ENCODE measurements around the gene UBL4A.
A peak's percentile ranks its signal among the peaks of the same experiment; 100 is the strongest.

UBL4A gene

GRCh38 chrX:154440623-154441357, 45.6 kb downstream of the UBL4A start:
- TF ChIP-seq PATZ1 (CRISPR knock-in tag; IDR thresholded peaks at IDR 0.05; ENCODE audit: borderline replicate concordance) (no peak), ESRRG (CRISPR knock-in tag; IDR thresholded peaks at IDR 0.05) (no peak)
- ATAC-seq: no peak

- ATAC-seq: no peak
- TF ChIP-seq ZFP30 (CRISPR knock-in tag; IDR thresholded peaks at IDR 0.05) (no peak), CREB5 (CRISPR knock-in tag; IDR thresholded peaks at IDR 0.05; ENCODE audit: low read depth) (no peak), ARNTL (CRISPR knock-in tag; IDR thresholded peaks at IDR 0.05; ENCODE audit: borderline replicate concordance, low read depth) (no peak), CSRNP3 (CRISPR knock-in tag; IDR thresholded peaks at IDR 0.05) (no peak), SNAI2 (CRISPR knock-in tag; IDR thresholded peaks at IDR 0.05) (no peak), ISL1 (CRISPR knock-in tag; IDR thresholded peaks at IDR 0.05) (no peak)
Observed at GRCh38 chrX:154439841-154440240, 46.6 kb downstream of the UBL4A start.

- no peak for TF ChIP-seq PATZ1 (CRISPR knock-in tag; IDR thresholded peaks at IDR 0.05; ENCODE audit: borderline replicate concordance)
- peak; percentile 11 for ATAC-seq
Observed at GRCh38 chrX:154437971-154438893, 48.2 kb downstream of the UBL4A start.

GRCh38 chrX:154436983-154437752, 49.2 kb downstream of the UBL4A start, which contains the start of gene GDI1:
Gene GDI1, plus strand, starts transcription at chrX:154437154. Its CDS starts 101 bp downstream, at chrX:154437255.
- TF ChIP-seq PPARA (CRISPR knock-in tag; IDR thresholded peaks at IDR 0.05; ENCODE audit: borderline replicate concordance) (no peak), TCF4 (CRISPR knock-in tag; IDR thresholded peaks at IDR 0.05; ENCODE audit: borderline replicate concordance) (no peak), ZC3H10 (CRISPR knock-in tag; IDR thresholded peaks at IDR 0.05) (no peak), OSR1 (CRISPR knock-in tag; IDR thresholded peaks at IDR 0.05) (no peak), CREB5 (CRISPR knock-in tag; IDR thresholded peaks at IDR 0.05; ENCODE audit: low read depth) (no peak), RARB (CRISPR knock-in tag; IDR thresholded peaks at IDR 0.05) (no peak), ARNTL (CRISPR knock-in tag; IDR thresholded peaks at IDR 0.05; ENCODE audit: borderline replicate concordance, low read depth) (no peak), SNAI2 (CRISPR knock-in tag; IDR thresholded peaks at IDR 0.05) (no peak)
- peak; percentile 61 for ATAC-seq

All from SK-N-SH treated with all-trans-retinoic acid at 6 μM for 48 hours (cell line).